IMR-90 (cell line): Measurements from ENCODE around the gene CHMP4A. TPM values are rescaled to one million over a fixed set of nuclear protein-coding genes. Genes with fewer than 3 reads are reported as not detected.

Source experiments
- ATAC-seq: fragments of 200-7000 bp; cut with Tn5 transposase; 2 replicates; pipeline ENCODE4 v1.9.1; 2020; ENCODE audit warnings: low read depth, mild to moderate bottlenecking, moderate library complexity
- BruUV-seq: library from RNA; stranded (reverse); fragments of 400-500 nt; replicated peaks from 2 replicates; lab custom pipeline; 2021; lab: Mats Ljungman, UMichigan
- CTCF ChIA-PET: fragments of 300-600 bp; formaldehyde crosslinking; extraction: SDS; loops from one replicate; lab custom pipeline; 2021; ENCODE audit warnings: antibody characterized with exemption; lab: Yijun Ruan, JAX
- POLR2A ChIA-PET: fragments of 300-600 bp; sonication (Branson Sonifier 250); formaldehyde crosslinking; loops from one replicate; lab custom pipeline; 2022; ENCODE audit warnings: antibody characterized with exemption; ENCODE audit not compliant: unreplicated experiment; lab: Charles Lee
- DNase-seq: peaks from one replicate; pipeline ENCODE4 v3.0.0; 2013
- H2AFZ ChIP-seq: replicated peaks from 2 replicates; pipeline ENCODE3; 2013; ENCODE audit warnings: low read length, mild to moderate bottlenecking; ENCODE audit not compliant: poor library complexity
- H2AK5ac ChIP-seq: 2 replicates; pipeline ENCODE4 v1.6.1; 2013; ENCODE audit warnings: low read depth, low read length, inconsistent platforms
- H2AK9ac ChIP-seq: replicated peaks from 2 replicates; pipeline ENCODE3; 2013; ENCODE audit warnings: mild to moderate bottlenecking, low read depth, low read length, moderate library complexity; ENCODE audit not compliant: poor library complexity
- H2BK120ac ChIP-seq: 2 replicates; pipeline ENCODE4 v1.6.1; 2013; ENCODE audit warnings: low read depth, low read length, inconsistent platforms
- H2BK15ac ChIP-seq: 3 replicates; pipeline ENCODE4 v1.6.1; 2013; ENCODE audit warnings: low read depth, low read length, inconsistent platforms
- H2BK20ac ChIP-seq: 2 replicates; pipeline ENCODE4 v1.6.1; 2013; ENCODE audit warnings: low read depth, mild to moderate bottlenecking, inconsistent platforms, low read length, moderate library complexity
- H2BK5ac ChIP-seq: 2 replicates; pipeline ENCODE4 v1.6.1; 2013; ENCODE audit warnings: mild to moderate bottlenecking, low read depth, low read length, inconsistent platforms; ENCODE audit not compliant: poor library complexity, severe bottlenecking
- H3K14ac ChIP-seq: replicated peaks from 2 replicates; pipeline ENCODE4 v1.6.1; 2013; ENCODE audit warnings: low read depth, low read length, inconsistent platforms
- H3K18ac ChIP-seq: 2 replicates; pipeline ENCODE4 v1.6.1; 2013; ENCODE audit warnings: low read depth, low read length, control low read depth
- H3K23ac ChIP-seq: 2 replicates; pipeline ENCODE4 v1.6.1; 2013; ENCODE audit warnings: low read depth, low read length, inconsistent platforms
- H3K27ac ChIP-seq: 2 replicates; pipeline ENCODE4 v1.5.1; 2013; ENCODE audit warnings: mild to moderate bottlenecking, control low read depth, low read length; ENCODE audit not compliant: insufficient read depth
- H3K27me3 ChIP-seq: 2 replicates; pipeline ENCODE4 v1.6.1; 2013; ENCODE audit warnings: low read length; ENCODE audit not compliant: control insufficient read depth, insufficient read depth
- H3K36me3 ChIP-seq: 2 replicates; pipeline ENCODE4 v1.6.1; 2013; ENCODE audit warnings: low read length, mixed read lengths; ENCODE audit not compliant: control insufficient read depth, insufficient read depth
- H3K4ac ChIP-seq: 2 replicates; pipeline ENCODE4 v1.6.1; 2013; ENCODE audit warnings: low read depth, low read length, inconsistent platforms
- H3K4me1 ChIP-seq: 2 replicates; pipeline ENCODE4 v1.6.1; 2013; ENCODE audit warnings: low read length, mixed read lengths; ENCODE audit not compliant: control insufficient read depth, insufficient read depth
- H3K4me2 ChIP-seq: 2 replicates; pipeline ENCODE4 v1.6.1; 2013; ENCODE audit warnings: low read depth, mild to moderate bottlenecking, control low read depth, low read length, moderate library complexity
- H3K4me3 ChIP-seq: 2 replicates; pipeline ENCODE4 v1.5.1; 2013; ENCODE audit warnings: low read depth, mild to moderate bottlenecking, control low read depth, low read length, moderate library complexity; ENCODE audit not compliant: insufficient read depth
- H3K56ac ChIP-seq: 2 replicates; pipeline ENCODE4 v1.6.1; 2013; ENCODE audit warnings: low read length, inconsistent platforms; ENCODE audit not compliant: insufficient read depth; ENCODE audit errors: extremely low read depth
- H3K79me1 ChIP-seq, 2 experiments: 2 replicates each; pipeline ENCODE4 v1.6.1; 2013; ENCODE audit warnings: low read length in 2 of 2, inconsistent platforms in 1 of 2, low read depth in 1 of 2
- H3K9ac ChIP-seq: 2 replicates; pipeline ENCODE4 v1.6.1; 2013; ENCODE audit warnings: low read depth, low read length, control low read depth
- H3K9me1 ChIP-seq: 2 replicates; pipeline ENCODE4 v1.6.1; 2013; ENCODE audit warnings: low read length, inconsistent platforms; ENCODE audit not compliant: insufficient read depth
- H3K9me3 ChIP-seq: 2 replicates; pipeline ENCODE4 v1.6.1; 2013; ENCODE audit warnings: low read length; ENCODE audit not compliant: control insufficient read depth, insufficient read depth
- H4K20me1 ChIP-seq: 2 replicates; pipeline ENCODE4 v1.6.1; 2013; ENCODE audit warnings: low read length, inconsistent platforms; ENCODE audit not compliant: insufficient read depth
- H4K5ac ChIP-seq: 2 replicates; pipeline ENCODE4 v1.6.1; 2013; ENCODE audit warnings: mild to moderate bottlenecking, low read depth, low read length, control low read depth
- H4K8ac ChIP-seq, 2 experiments: 2 replicates each; pipeline ENCODE4 v1.6.1; 2013; ENCODE audit warnings: low read depth in 2 of 2, low read length in 2 of 2, control low read depth in 1 of 2, inconsistent platforms in 1 of 2
- H4K91ac ChIP-seq: 2 replicates; pipeline ENCODE4 v1.6.1; 2013; ENCODE audit warnings: low read depth, low read length, inconsistent platforms; ENCODE audit not compliant: insufficient read depth
- BHLHE40 ChIP-seq: fragments of 150-350 bp; IDR thresholded peaks from 2 replicates; pipeline ENCODE4 v1.6.1; 2016; ENCODE audit warnings: mild to moderate bottlenecking, low read depth, low read length
- CEBPB ChIP-seq: IDR thresholded peaks from 2 replicates; pipeline ENCODE4 v1.6.1; 2012; ENCODE audit warnings: low read depth, low read length, improper control_type of control experiment
- CHD1 ChIP-seq: IDR thresholded peaks from 2 replicates; pipeline ENCODE4 v1.6.1; 2012; ENCODE audit warnings: low read depth, low read length, improper control_type of control experiment
- FOS ChIP-seq: fragments of 150-350 bp; IDR thresholded peaks from 2 replicates; pipeline ENCODE4 v1.6.1; 2016; ENCODE audit warnings: low read depth, low read length
- MAFK ChIP-seq: IDR thresholded peaks from 2 replicates; pipeline ENCODE4 v1.6.1; 2012; ENCODE audit warnings: low read depth, low read length, improper control_type of control experiment
- MAZ ChIP-seq: IDR thresholded peaks from 2 replicates; pipeline ENCODE4 v1.6.1; 2012; ENCODE audit warnings: low read depth, mild to moderate bottlenecking, low read length, improper control_type of control experiment, moderate library complexity, borderline replicate concordance
- MXI1 ChIP-seq: IDR thresholded peaks from 2 replicates; pipeline ENCODE4 v1.6.1; 2012; ENCODE audit warnings: low read depth, mild to moderate bottlenecking, low read length, moderate library complexity, borderline replicate concordance
- NFE2L2 ChIP-seq: fragments of 150-350 bp; IDR thresholded peaks from 2 replicates; pipeline ENCODE4 v1.6.1; 2016; ENCODE audit warnings: low read depth, mild to moderate bottlenecking, low read length
- POLR2A ChIP-seq: IDR thresholded peaks from 2 replicates; pipeline ENCODE4 v1.6.1; 2012; ENCODE audit warnings: mild to moderate bottlenecking, low read depth, low read length
- RAD21 ChIP-seq: IDR thresholded peaks from 2 replicates; pipeline ENCODE4 v1.6.1; 2012; ENCODE audit warnings: low read length, improper control_type of control experiment
- RCOR1 ChIP-seq: IDR thresholded peaks from 2 replicates; pipeline ENCODE4 v1.6.1; 2012; ENCODE audit warnings: mild to moderate bottlenecking, low read length, improper control_type of control experiment; ENCODE audit not compliant: insufficient replicate concordance
- RFX5 ChIP-seq: IDR thresholded peaks from 2 replicates; pipeline ENCODE4 v1.8.0; 2012; ENCODE audit warnings: low read depth, mild to moderate bottlenecking, low read length, moderate library complexity
- SMC3 ChIP-seq: fragments of 150-350 bp; IDR thresholded peaks from 2 replicates; pipeline ENCODE4 v1.6.1; 2016; ENCODE audit warnings: low read depth, mild to moderate bottlenecking, antibody characterized with exemption, low read length, moderate library complexity
- WGBS, 2 experiments: methylation state at CpG; one replicate each; pipeline versions ENCODE4 v1.1.5 to v1.1.7; 2013; ENCODE audit warnings: missing lambda C conversion rate in 2 of 2; ENCODE audit not compliant: insufficient read length in 1 of 2; ENCODE audit errors: extremely low coverage in 2 of 2; 5-methylcytosine and 5-hydroxymethylcytosine counted together
- dilution Hi-C: fragments of 300-500 bp; cut with HindIII; formaldehyde crosslinking; loops from one replicate; pipeline ENCODE4 v1.14.3; 2018; ENCODE audit warnings: low sequenced_read_pairs; ENCODE audit not compliant: unreplicated experiment
- in situ Hi-C: fragments of 300-500 bp; cut with MboI; formaldehyde crosslinking; loops from 3 replicates; pipeline ENCODE4 v1.14.3; 2019; ENCODE audit warnings: low sequenced_read_pairs, inconsistent platforms, mixed read lengths
- intact Hi-C: fragments of 100-400 bp; cut with micrococcal nuclease; formaldehyde crosslinking; loops from 2 replicates; pipeline ENCODE4 v1.10.0; 2022
- polyA plus RNA-seq, 3 experiments: library from polyadenylated mRNA; depleted of rRNA; stranded (reverse); fragments of >200 nt; gene quantifications; 2 replicates each; pipeline ENCODE4 v1.2.3, GENCODE V29; 2012; ENCODE audit warnings: low replicate concordance in 1 of 3
- total RNA-seq: library from RNA; depleted of rRNA; stranded (reverse); fragments of >200 nt; gene quantifications from 2 replicates; pipeline ENCODE4 v1.2.3, GENCODE V29; 2012
- TF ChIP-seq, protein P1 (sequence below): fragments of 150-350 bp; IDR thresholded peaks from 2 replicates; pipeline ENCODE4 v1.6.1; 2017; ENCODE audit warnings: mild to moderate bottlenecking, antibody characterized with exemption, low read length, low read depth
- TF ChIP-seq, protein P2 (sequence below): conservative IDR thresholded peaks from 2 replicates; pipeline ENCODE4 v1.5.1; 2012; ENCODE audit warnings: mild to moderate bottlenecking, low read depth, low read length, improper control_type of control experiment
- TF ChIP-seq, protein P3 (sequence below): fragments of 150-350 bp; IDR thresholded peaks from 2 replicates; pipeline ENCODE4 v1.6.1; 2016; ENCODE audit warnings: low read depth, mild to moderate bottlenecking, low read length, moderate library complexity, borderline replicate concordance

CHMP4A gene
- total and polyA plus RNA-seq, 2 of the 4 experiments (the other 2 are of a cell fraction), result 22.0 to 63.8 TPM

DNA sequence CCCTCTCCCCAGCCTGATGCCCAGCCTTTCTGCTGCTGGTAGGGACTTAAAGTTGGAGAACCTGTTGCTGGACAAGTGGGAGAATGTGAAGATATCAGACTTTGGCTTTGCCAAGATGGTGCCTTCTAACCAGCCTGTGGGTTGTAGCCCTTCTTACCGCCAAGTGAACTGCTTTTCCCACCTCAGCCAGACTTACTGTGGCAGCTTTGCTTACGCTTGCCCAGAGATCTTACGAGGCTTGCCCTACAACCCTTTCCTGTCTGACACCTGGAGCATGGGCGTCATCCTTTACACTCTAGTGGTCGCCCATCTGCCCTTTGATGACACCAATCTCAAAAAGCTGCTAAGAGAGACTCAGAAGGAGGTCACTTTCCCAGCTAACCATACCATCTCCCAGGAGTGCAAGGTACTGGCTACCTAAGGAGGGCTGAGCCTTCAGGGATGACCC lies 6.2 kb downstream of the CHMP4A start:
- intact Hi-C loops, result no loop called here

More for the DNA sequence above, 6.2 kb downstream of the CHMP4A start:
- Histone ChIP-seq H3K56ac (no peak overlapping the region), H2BK15ac (no peak overlapping the region), H3K14ac (no peak overlapping the region), H3K9me1 (peaks cover 11% of the 10 kb centered on the region; the same call in 1 of the 2 replicates), H4K5ac (no peak overlapping the region), H3K4ac (no peak overlapping the region), H3K4me1 (no peaks in the 10 kb centered on the region), H2BK120ac (no peak overlapping the region), H3K79me1 (peaks cover 13 to 49% of the 10 kb centered on the region in 2 experiments), H2BK5ac (no peak overlapping the region), H3K23ac (no peak overlapping the region), H2BK20ac (no peak overlapping the region), H3K36me3 (peaks cover 50% of the 10 kb centered on the region), H4K8ac (no peak overlapping the region), H2AK5ac (no peak overlapping the region), H3K27me3 (no peaks in the 10 kb centered on the region), H3K9me3 (no peaks in the 10 kb centered on the region), H4K91ac (no peak overlapping the region), H4K20me1 (no peaks in the 10 kb centered on the region; the same call in 1 of the 2 replicates), H3K4me3 (no peak overlapping the region), H3K9ac (no peak overlapping the region), H3K27ac (no peak overlapping the region), H3K4me2 (no peak overlapping the region), H2AK9ac (no peak overlapping the region), H2AFZ (no peak overlapping the region), H3K18ac (no peak overlapping the region)
- POLR2A ChIA-PET, result no interaction called here
- 94% methylated on average over 2 of the region's 5 CpGs; no CpG with 5 or more reads in 1 of the 2 experiments for WGBS, 2 experiments
- CTCF ChIA-PET, result no interaction called here
- ATAC-seq, result no peak
- no peak for DNase-seq
- no TSS peak for BruUV-seq
- TF ChIP-seq MAZ (no peak), MAFK (no peak), RCOR1 (no peak), CEBPB (no peak), NFE2L2 (no peak), RAD21 (no peak), CHD1 (no peak), RFX5 (no peak), POLR2A (no peak), MXI1 (no peak), BHLHE40 (no peak), SMC3 (no peak), FOS (no peak)
- TF ChIP-seq, protein P1, sequence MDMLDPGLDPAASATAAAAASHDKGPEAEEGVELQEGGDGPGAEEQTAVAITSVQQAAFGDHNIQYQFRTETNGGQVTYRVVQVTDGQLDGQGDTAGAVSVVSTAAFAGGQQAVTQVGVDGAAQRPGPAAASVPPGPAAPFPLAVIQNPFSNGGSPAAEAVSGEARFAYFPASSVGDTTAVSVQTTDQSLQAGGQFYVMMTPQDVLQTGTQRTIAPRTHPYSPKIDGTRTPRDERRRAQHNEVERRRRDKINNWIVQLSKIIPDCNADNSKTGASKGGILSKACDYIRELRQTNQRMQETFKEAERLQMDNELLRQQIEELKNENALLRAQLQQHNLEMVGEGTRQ, result no peak
- TF ChIP-seq, protein P2, sequence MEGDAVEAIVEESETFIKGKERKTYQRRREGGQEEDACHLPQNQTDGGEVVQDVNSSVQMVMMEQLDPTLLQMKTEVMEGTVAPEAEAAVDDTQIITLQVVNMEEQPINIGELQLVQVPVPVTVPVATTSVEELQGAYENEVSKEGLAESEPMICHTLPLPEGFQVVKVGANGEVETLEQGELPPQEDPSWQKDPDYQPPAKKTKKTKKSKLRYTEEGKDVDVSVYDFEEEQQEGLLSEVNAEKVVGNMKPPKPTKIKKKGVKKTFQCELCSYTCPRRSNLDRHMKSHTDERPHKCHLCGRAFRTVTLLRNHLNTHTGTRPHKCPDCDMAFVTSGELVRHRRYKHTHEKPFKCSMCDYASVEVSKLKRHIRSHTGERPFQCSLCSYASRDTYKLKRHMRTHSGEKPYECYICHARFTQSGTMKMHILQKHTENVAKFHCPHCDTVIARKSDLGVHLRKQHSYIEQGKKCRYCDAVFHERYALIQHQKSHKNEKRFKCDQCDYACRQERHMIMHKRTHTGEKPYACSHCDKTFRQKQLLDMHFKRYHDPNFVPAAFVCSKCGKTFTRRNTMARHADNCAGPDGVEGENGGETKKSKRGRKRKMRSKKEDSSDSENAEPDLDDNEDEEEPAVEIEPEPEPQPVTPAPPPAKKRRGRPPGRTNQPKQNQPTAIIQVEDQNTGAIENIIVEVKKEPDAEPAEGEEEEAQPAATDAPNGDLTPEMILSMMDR, result no peak
- TF ChIP-seq, protein P3, sequence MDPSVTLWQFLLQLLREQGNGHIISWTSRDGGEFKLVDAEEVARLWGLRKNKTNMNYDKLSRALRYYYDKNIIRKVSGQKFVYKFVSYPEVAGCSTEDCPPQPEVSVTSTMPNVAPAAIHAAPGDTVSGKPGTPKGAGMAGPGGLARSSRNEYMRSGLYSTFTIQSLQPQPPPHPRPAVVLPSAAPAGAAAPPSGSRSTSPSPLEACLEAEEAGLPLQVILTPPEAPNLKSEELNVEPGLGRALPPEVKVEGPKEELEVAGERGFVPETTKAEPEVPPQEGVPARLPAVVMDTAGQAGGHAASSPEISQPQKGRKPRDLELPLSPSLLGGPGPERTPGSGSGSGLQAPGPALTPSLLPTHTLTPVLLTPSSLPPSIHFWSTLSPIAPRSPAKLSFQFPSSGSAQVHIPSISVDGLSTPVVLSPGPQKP, result no peak
- in situ Hi-C loops (no loop called here), dilution Hi-C loops (no loop called here)
